GM18502 (cell line): ENCODE data around the gene TFAP2B.

Experiments
- ATAC-seq: cut with Tn5 transposase; IDR thresholded peaks from one replicate; pipeline ENCODE4 v1.9.1; 2021; ENCODE audit warnings: mild to moderate bottlenecking; ENCODE audit not compliant: unreplicated experiment, poor library complexity

TFAP2B gene

DNA sequence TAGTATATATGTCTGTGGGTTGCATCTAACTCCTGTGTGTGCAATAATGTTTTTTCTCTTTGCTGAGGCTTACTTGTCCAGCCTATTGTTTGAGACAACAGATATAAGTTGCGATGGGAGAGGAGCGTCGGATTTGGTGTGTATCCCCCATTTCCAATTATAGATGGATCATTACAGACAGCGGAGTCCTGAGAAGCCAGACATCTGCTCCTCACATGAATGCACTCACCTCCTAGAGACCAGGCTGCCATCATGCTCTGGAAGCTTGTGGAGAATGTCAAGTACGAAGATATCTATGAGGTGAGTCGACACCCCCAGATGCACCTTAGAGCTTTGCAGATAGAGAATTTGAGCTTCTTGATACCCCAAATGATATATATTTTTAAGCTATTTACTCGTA, at the start of gene TFAP2B:
TFAP2B (plus strand) TSS at position 199 of the 400 bp plus-strand sequence; CDS start at position 220, 21 bp downstream.
- no peak for ATAC-seq

DNA sequence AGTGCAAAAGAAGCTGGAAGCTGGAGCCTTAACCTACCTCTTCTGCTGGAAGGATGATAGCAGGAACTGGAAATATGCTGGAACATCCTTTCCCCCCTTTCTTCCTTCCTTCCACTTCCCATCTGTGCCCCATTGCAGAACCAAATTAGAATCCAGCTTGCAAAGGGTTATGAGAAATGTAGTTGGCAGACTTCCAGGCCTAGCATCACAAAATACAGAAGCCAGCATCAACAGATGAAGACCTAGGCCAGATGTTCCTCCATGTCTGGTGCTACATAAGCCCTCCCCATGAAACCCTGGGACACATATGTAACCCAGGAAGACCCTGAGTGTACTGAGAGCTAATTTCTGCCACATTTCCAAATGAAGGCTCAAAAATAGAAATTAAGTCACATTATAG, 40.0 kb upstream of the TFAP2B start:
- no peak for ATAC-seq

DNA sequence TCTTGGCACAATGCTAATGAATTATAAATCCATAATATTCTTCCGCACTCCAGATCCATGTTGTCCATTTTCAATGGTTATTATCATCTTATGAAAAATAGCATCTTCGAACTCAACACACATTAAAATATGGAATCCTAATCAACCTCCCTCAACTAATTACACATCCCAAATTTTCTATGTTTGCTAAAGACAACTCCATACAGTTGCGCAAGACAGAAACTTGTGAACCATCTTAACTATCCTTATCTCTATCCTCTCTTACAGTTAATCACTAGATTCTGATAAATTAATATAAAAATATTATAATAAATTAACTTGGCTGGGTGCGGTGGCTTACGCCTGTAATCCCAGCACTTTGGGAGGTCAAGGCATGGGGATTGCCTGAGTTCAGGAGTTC, 38.3 kb upstream of the TFAP2B start:
- no peak for ATAC-seq

DNA sequence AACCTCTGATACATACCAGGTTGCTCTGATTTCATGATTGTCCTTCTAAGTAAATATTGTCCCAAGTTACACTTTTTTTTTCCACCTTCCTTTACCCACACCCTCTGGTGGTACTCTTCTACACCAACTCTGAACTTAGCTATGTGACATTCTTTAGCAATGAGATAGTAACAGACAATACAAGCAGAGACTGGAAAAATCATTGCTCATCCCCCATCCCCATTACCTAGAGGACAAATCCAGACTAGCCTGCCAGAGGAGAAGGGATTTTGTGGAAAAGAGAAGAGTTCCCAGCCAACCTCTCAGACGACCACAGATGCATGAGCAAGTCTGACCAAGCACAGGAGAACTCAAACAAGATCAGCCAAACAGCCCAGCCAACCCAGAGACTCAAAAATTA, 32.8 kb upstream of the TFAP2B start:
- no peak for ATAC-seq

DNA sequence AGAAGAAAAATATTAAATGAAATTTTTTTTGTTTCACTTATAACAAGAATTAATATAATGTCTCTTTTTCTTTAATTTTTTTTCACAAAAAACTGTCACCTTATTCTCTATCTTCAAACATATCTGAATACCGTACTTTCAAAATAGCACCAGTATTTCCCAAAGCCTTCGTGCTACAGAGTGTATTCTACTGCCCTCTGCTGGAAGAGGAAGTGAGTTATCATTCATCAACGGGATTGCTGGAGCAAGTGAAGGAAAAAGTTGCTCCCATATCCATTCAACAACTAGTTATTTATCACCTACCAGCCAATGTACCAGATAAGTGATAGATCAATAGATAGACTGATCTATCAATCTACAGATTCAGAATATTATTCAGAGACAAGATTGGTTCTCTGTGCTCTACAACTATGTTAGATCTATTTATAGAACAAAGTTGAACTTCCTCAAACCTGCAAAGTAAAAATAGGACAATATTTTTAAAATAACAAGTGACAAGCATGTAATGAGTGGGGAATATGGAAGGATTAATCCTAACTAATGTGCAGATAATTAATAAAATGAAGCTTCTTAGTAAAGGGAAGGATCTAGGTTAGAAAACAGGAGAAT, 26.7 kb upstream of the TFAP2B start:
- peak; percentile 76 for ATAC-seq

DNA sequence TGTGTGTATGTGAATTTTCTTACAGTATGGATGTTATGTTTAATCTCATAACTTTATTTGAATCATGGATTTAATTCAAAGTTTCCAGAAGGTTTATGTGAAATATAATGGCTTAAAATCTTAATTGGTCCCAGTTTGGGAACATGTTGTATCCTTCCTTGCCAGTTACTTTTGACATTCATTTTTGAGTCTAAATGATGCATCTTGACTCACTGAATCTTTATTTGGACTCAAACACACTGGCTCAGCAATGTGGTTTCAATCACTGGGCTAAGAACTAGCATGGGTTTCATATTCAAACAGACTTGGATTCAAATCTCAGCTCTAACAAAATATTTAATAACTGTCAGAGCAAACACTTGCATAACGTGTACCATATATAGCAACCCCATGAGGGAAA, 25.9 kb upstream of the TFAP2B start:
- no peak for ATAC-seq

DNA sequence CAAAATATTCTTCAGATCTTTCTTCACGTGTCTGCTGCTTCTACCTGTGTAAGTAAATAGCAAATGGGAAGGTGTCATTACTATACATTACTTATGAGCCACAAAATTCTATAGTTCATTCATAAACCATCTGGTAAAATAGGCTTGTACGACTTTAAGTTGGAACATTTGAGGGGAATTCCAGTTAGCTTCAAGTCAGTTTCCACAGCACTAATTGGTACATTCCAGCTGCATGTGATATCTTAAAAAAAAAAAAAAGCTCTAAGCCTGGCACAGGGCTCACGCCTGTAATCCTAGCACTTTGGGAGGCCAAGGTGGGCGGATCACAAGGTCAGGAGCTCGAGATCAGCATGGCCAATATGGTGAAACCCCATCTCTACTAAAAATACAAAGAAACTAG, 23.1 kb upstream of the TFAP2B start:
- ATAC-seq = no peak

DNA sequence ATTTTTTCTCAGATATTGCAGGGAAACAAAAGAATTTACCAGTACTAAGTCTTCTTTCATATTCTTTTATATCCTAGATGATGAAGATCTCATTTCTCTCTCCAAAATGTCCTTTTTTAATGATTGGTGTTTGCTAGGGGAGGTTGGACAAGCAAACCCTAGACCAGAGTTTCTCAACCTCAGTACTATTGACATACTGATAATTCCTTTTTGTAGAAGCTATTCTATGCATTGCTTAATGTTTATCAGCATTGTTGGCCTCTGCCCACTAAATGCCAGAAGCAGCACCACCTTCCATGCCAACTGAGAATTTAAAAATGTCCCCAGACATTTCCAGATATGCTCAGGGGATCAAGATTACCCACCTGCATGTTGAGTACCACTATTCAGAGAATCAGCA, 14.4 kb upstream of the TFAP2B start:
- no peak for ATAC-seq

DNA sequence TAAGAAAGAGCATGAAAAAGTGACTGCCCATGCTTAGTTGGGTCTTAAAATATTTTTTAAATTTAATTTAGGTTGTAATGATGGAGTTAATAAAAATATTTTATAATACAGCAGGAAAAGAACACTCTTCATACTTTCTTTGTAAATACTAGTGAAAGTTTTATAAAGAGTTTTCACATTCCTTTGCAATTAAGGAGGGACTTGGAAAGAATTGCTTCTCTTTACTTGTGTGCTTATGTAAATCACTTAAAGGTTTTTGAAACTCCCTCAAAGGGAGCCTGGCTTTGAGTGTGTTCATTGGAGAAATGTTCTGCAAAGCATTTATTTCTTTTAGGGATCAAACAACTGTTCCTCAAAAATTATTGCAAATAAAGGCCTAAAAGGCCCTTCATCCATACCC, 11.6 kb upstream of the TFAP2B start:
- no peak for ATAC-seq

DNA sequence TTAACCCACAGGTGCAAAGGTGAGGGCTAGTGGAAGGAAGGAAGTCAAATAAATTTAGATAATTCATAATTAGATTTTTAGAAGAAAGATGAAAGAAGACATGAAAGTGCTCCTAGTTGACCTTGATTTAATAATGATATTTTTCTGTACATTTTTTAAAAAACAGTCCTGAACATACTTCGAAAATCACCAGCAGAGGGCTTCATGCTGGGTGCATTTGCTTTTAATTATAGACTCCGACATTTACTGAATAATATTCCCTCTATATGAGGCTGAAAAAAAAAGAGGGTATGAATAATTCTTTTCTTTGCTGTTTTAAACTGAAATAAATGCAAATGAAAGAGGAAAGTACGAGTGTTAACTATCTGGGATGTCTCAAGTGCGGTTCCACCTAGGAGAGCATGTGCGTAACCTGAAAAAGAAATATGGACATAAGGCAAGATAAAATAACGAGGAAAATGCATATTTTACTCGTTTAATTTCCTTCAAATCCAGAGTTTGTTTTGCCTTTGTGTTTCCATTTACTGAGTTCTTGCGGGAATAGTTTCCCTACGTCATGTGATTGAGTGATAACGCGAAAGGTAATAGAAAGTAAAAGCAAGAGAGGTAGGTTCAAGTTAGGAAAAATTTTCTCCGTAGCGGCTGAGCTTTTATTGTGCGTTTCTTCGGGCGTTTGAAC, 3.1 kb upstream of the TFAP2B start:
- ATAC-seq = peak; percentile 59

DNA sequence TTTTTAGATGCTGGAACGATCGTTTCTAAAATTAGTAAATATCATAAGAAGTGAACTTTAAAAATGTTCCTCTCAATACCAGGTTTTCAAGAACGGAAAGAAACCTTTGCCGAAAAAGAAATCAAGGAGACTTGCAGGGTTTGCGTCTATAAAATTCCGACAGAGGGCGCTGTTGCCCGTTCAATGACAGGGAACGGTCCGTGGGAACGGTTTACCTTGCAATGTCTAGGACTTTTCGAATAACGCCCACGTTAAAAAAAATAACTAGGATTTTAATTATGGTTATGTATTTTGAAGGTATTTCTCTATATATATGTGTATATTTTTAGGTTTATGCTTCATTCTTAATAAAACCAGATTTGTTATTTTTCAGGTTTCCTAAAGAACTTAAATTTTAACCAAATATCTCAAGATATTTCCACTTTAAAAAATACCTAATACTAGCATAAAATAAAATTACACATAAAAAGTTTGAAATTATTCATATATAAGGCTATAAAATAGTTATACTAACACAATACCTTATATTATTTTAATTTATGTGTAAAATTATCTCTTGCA, 2.5 kb upstream of the TFAP2B start:
- peak; percentile 82 for ATAC-seq

DNA sequence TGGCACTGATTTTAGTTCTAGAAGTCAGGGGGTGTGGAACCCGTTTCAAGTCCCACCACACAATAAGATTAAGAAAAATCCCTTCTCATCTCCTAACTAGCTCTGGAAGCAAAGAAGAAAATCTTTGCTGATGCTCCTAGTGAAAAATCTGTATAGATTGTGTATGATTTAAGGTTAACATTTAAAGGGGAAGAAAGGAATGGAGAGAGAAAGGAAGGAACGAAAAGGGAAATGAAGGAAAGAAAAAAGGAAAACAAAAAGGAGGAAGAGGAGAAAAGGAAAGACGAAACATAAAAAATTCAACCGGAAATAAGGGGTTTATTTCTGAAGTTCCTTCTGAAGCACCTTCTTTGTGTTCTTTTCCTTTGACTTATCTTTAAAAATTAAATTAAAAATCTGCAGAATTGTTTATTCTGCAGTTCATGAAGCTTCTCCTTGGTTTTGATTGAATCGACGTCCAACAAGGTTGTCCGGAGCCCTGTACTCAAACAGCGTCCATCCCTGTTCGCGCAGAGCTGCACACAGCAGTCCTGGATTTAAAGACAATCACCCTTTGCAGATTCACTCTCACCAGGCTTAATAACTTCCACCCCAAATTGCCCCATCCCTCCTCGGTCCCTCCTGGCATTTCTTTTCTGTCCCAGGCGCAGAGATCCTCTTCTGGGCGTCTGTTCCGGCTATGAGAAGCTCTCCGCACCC, 1.6 kb upstream of the TFAP2B start:
- no peak for ATAC-seq

DNA sequence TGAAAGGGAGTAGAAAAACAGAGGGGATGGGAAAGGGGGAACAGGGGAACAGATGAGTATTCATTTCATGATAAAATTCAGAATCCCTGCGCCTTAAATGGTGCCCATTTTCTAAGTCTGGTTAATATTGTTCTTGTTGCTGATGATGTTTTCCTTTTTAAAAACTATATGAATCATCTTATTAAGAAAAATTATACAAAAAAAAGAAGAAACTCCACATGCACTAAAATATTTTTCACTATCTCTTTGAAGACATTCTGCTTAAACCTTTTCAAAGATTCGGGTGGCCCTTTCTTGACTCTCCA, 1.1 kb upstream of the TFAP2B start:
- ATAC-seq = no peak

DNA sequence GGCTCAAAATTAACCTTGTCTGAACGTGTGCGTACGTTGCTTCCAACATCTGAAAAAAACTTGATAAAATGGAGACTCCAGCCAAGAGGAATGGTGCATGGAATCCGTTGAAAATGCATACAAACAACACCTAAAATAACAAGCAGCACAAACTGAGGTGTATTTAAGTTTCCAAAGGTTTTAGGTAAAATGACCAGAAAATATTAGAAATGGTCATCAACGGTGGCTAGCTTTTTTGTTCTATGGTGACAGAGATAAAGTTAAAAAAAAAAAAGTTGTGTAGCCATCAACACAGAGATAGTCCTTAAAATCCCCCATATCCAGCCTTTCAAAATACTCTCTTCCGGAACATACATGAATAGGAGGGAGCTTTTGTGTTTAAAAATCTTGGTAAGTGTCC, 651 bp upstream of the TFAP2B start:
- ATAC-seq = no peak

DNA sequence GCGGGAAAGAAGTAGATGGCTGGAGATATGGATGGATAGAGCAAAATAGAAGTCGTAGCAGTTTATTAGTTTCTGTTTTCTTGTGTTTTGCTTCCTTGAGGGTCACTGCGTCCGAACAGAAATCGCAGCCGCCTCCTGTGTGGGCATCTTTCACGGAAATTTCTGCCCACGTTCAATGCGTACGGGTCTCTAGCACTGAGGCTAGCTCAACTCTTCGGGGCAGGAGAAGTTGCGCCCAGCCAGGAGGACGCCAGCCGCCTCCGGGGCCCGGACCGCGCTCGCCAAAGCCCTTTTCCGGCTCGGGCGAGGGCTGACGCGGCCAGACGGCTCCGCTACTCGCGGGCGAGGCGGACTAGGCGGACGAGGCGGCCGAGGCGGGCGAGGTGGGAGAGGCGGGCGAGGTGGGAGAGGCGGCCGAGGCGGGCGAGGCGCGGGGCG, 814 bp downstream of the TFAP2B start:
- no peak for ATAC-seq

DNA sequence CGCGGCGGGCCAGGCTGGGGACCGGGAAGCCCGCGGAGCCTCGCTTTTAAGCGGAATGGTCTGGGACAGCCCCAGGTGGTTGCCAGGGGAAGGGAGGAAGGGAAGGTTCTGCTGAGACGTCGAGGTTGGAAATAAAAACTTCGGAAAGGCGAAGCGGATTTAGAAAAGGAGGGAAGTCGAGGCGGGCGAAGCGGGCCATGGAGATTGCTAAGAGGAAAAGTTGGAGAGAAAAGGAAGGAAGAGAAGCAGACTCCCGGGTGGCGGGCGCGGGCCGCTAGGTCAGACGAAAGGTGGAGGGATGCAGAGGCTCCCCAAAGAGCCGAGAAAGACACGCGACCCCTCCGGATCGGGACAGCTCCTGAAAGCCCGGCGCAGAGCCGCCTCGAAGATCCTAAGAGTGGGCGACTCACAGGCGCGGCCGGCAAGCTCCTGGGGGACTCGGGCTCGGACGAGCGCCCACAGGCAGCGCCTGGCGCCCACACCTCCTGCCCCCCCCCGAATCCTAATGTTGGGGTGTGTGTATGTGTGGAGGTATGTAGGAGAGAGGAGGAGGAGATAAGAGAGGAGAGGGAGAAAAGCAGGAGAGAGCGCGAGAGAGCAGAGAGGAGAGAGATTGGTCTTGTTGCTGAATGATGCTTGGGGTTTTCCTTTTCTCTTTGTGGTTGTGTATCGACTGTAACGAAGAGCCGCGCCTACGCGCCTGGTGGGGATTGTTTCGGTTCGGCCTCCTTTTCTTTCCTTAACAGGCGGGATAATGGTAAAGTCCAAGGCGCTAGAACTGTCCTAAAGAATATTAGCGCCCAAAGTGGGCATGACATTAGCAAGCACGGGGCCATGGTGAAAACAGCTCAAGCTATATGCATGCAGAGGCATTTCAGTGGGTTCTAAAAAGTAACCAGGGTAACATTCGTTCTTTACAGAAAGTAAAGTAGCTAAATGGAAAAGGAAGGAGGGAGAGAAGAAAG, 1.5 kb downstream of the TFAP2B start:
- ATAC-seq = no peak

DNA sequence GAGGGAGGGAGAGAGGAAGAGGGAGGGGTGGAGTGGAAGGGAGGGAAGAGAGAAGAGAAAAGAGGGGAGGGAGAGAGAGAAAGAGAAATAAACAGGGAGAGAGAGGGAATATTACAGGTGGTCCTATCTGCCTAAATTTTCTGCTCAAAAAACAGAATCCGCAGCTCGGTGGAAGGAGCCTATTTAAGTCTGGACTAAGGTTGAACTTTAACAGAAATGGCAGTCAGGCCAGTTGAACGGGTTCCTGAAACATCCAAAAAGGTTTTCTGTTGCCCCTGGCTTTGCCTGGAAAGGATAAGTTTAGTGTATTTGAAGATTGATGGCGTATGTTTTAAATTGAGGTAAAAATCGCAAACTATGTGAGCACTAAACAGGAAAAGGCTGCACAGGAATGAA, 2.2 kb downstream of the TFAP2B start:
- ATAC-seq = no peak

DNA sequence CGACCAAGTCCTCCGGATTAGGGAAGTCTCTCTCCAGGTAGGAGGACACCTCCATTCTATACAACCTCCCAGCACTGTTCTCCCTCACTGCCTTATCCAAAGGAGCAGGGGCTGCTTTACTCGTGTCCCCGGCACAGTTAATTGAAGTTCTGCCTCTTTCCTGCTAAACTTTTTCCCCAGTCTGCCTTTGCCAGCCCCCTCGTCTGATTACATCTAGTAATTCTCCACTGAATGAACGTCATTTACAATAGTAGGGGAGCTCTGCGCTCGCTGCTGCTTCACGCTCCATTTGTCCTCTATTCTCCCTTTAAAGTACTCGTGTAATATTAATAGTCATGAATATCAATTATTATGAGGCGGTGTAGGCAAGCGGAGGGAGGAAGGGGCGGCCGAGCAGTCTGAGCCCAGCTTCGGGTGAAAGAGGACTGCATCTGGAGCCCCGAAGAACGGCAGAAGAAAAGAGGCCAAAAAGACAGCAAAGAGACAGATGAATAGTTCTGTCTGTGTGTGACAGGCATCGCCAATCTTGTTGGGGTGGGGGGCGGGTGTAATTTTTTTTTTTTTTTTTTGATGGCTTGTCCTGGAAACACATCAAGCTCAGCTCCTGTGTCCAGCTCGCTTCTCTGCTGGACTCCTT, 2.9 kb downstream of the TFAP2B start:
- no peak for ATAC-seq

DNA sequence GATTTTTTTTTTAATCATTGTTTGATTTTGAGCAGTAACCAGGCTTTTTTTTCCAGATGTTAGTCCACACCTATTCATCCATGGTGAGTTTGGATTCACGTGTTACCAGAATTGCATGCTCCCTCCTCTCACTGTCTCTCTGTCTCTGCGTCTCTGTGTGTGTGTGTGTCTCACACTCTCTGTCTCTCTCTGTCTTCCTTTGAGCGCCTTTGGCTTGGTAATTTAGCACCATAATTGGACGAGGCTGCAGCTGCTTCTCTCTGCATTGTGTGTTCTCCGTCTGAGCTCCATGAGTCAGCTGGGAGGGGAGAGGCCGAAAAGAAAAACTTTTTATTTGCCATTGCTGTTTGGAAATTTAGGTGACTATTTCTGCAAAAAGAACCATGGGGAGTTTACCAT, 3.4 kb downstream of the TFAP2B start:
- no peak for ATAC-seq
